Lung (tissue), 12 donors: ENCODE measurements around the gene DLGAP4. TPM values are rescaled to one million over a fixed set of nuclear protein-coding genes. Genes with fewer than 3 reads are reported as not detected.

Source experiments
- ATAC-seq: fragments of 200-7000 bp; cut with Tn5 transposase; one replicate; pipeline ENCODE4 v1.9.1; 2020; ENCODE audit warnings: moderate number of reproducible peaks; ENCODE audit not compliant: insufficient read depth, low FRiP score
- DNase-seq, 3 donors: peaks; one replicate each; pipeline ENCODE4 v3.0.0-alpha.2; 2013 to 2017
- H3K27ac ChIP-seq, 2 donors: one replicate each; pipeline ENCODE4 v1.5.1; 2013; ENCODE audit warnings: mild to moderate bottlenecking in 2 of 2, moderate library complexity in 2 of 2, control low read depth in 1 of 2, inconsistent platforms in 1 of 2, low read depth in 1 of 2, low read length in 1 of 2
- H3K27me3 ChIP-seq, 3 donors: one replicate each; pipeline ENCODE4 v1.5.1; 2013; ENCODE audit warnings: low read length in 2 of 3; ENCODE audit not compliant: control insufficient read depth in 3 of 3, insufficient read depth in 3 of 3
- H3K36me3 ChIP-seq, 4 donors: one replicate each; pipeline ENCODE4 v1.5.1; 2013; ENCODE audit warnings: low read length in 4 of 4, mild to moderate bottlenecking in 1 of 4, moderate library complexity in 1 of 4; ENCODE audit not compliant: control insufficient read depth in 4 of 4, insufficient read depth in 4 of 4
- H3K4me1 ChIP-seq, 5 donors: one replicate each; pipeline ENCODE4 v1.5.1; 2013; ENCODE audit warnings: low read length in 5 of 5, mild to moderate bottlenecking in 2 of 5, moderate library complexity in 1 of 5; ENCODE audit not compliant: control insufficient read depth in 5 of 5, insufficient read depth in 5 of 5
- H3K4me3 ChIP-seq: one replicate; pipeline ENCODE4 v1.5.1; 2013; ENCODE audit warnings: mild to moderate bottlenecking, control low read depth, moderate library complexity
- H3K9ac ChIP-seq, 2 donors: one replicate each; pipeline ENCODE4 v1.5.1; 2013; ENCODE audit warnings: low read length in 2 of 2, control low read depth in 1 of 2; ENCODE audit not compliant: insufficient read depth in 1 of 2
- H3K9me3 ChIP-seq, 4 donors: one replicate each; pipeline ENCODE4 v1.5.1; 2013; ENCODE audit warnings: low read length in 3 of 4, mild to moderate bottlenecking in 1 of 4, moderate library complexity in 1 of 4; ENCODE audit not compliant: control insufficient read depth in 4 of 4, insufficient read depth in 3 of 4
- CTCF ChIP-seq: IDR thresholded peaks from 2 replicates; pipeline ENCODE4 v1.5.1; 2012; ENCODE audit warnings: mild to moderate bottlenecking; ENCODE audit errors: control extremely low read depth, extremely low read depth
- WGBS, 2 donors: extraction: QIAGEN DNeasy Blood & Tissue Kit; methylation state at CpG; one replicate each; pipeline ENCODE4 v1.1.7; 2013; 5-methylcytosine and 5-hydroxymethylcytosine counted together
- polyA plus RNA-seq, 2 donors: library from polyadenylated mRNA; stranded (reverse); fragments of 200-250 nt; gene quantifications; one replicate each; pipeline ENCODE4 v1.2.1, GENCODE V29; 2013
- total RNA-seq, 2 donors: library from RNA; depleted of rRNA in 1 of 2; stranded (reverse); fragments of >200 nt in 1 of 2; gene quantifications; one replicate each; pipeline ENCODE4 v1.2.1, GENCODE V29; 2014 to 2021
- donor health status: control.
- donor health status: control.
- donor health status: Bipolar disorder and iron deficiency.
- donor health status: healthy.
- donor health status: DM: yes; HTN: yes; CAD: no.

DLGAP4 gene
- total and polyA plus RNA-seq, 4 donors = 34.6 to 67.6 (median 35.8) TPM

GRCh38 chr20:36549942-36550789 lies 244.0 kb downstream of the DLGAP4 start:
- no peak for TF ChIP-seq CTCF
- DNase-seq = no peak
- Histone ChIP-seq H3K9ac (no peak overlapping the region), H3K27ac (peak overlapping the region; percentile 11 to 31), H3K4me1 (peaks cover 0 to 2% (median 0%) of the 10 kb centered on the region in 5 donors), H3K27me3 (no peaks in the 10 kb centered on the region), H3K36me3 (peaks cover 0 to 26% (median 6%) of the 10 kb centered on the region in 4 donors), H3K4me3 (no peak overlapping the region), H3K9me3 (no peaks in the 10 kb centered on the region)
- 83 to 94% methylated on average over 16 of the region's 16 CpGs for WGBS, 2 donors
- no peak for ATAC-seq

GRCh38 chr20:36550790-36551299 lies 244.7 kb downstream of the DLGAP4 start:
- Histone ChIP-seq H3K4me3 (no peak overlapping the region), H3K27me3 (no peaks in the 10 kb centered on the region), H3K9me3 (no peaks in the 10 kb centered on the region), H3K4me1 (peaks cover 0 to 2% (median 0%) of the 10 kb centered on the region in 5 donors), H3K36me3 (peaks cover 0 to 26% (median 6%) of the 10 kb centered on the region in 4 donors), H3K9ac (no peak overlapping the region), H3K27ac (peak overlapping the region in 1 of 2 donors; percentile 11)
- no peak for ATAC-seq
- no peak for TF ChIP-seq CTCF
- 68 to 83% methylated on average over 15 of the region's 15 CpGs for WGBS, 2 donors
- no peak for DNase-seq

GRCh38 chr20:36555248-36555647 lies 249.1 kb downstream of the DLGAP4 start:
- ATAC-seq (no peak), DNase-seq (no peak)
- WGBS, 2 donors = 86 to 90% methylated on average over 2 of the region's 2 CpGs
- no peak overlapping the region for H3K4me3 ChIP-seq
- no peak overlapping the region for H3K27ac ChIP-seq
- H3K27me3 ChIP-seq = no peaks in the 10 kb centered on the region
- no peak overlapping the region for H3K9ac ChIP-seq
- H3K4me1 ChIP-seq = peaks cover 0 to 5% (median 0%) of the 10 kb centered on the region in 5 donors
- no peak for TF ChIP-seq CTCF
- no peaks in the 10 kb centered on the region for H3K36me3 ChIP-seq
- H3K9me3 ChIP-seq = no peaks in the 10 kb centered on the region
